Measurements from ENCODE around the gene GNG2. TPM values are rescaled to one million over a fixed set of nuclear protein-coding genes. Genes with fewer than 3 reads are reported as not detected.

GNG2 gene
- total RNA-seq, 1 experiment from 2014 or later = 7.0 TPM

DNA sequence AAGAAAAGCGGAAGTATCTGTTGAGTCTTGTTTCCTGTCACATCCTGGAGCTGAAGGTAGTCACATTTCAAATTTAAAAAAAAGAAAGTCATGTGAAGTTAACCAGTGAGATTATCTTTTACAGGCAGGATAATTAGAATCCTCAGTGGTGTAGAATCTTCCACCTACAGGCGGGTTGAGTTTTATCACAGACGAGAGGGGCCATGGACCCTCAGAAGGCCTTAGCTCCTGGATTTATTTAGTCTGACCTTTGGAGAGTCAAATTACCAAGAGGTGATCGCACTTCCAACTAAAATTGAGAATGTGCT is 13.0 kb upstream of the GNG2 start:
- Histone ChIP-seq H3K79me1 (ENCODE audit: insufficient read depth, low read depth, low read length, poor library complexity, severe bottlenecking) (no peaks in the 10 kb centered on the region), H4K5ac (ENCODE audit: insufficient read length, low read depth, low read length) (no peak overlapping the region), H3K27me3 (ENCODE audit: insufficient read depth, low read length) (no peaks in the 10 kb centered on the region), H3K56ac (ENCODE audit: insufficient read length, low read depth, low read length) (no peak overlapping the region), H2BK12ac (ENCODE audit: insufficient read length, low read depth, low read length) (no peak overlapping the region), H4K8ac (replicated peaks; ENCODE audit: insufficient read length, low read depth, low read length) (no peak overlapping the region), H3K4ac (ENCODE audit: low read depth, low read length) (no peak overlapping the region; the same call in 1 of the 2 replicates), H2BK20ac (ENCODE audit: low read depth, low read length, poor library complexity, severe bottlenecking) (no peak overlapping the region), H3K14ac (ENCODE audit: insufficient read depth, low read length) (peak overlapping the region; percentile 91; the same call in 1 of the 2 replicates), H3K9ac (ENCODE audit: extremely low read depth, insufficient read length, low read length) (no peak overlapping the region), H4K91ac (ENCODE audit: insufficient read length, low read depth, low read length) (no peak overlapping the region), H3K23ac (ENCODE audit: insufficient read length, low read depth, low read length) (no peak overlapping the region), H2AFZ (ENCODE audit: low read length) (no peak overlapping the region), H3K9me3 (ENCODE audit: control insufficient read depth, low read depth, low read length) (no peaks in the 10 kb centered on the region), H2BK5ac (ENCODE audit: insufficient read length, low read length) (no peak overlapping the region), H2BK120ac (ENCODE audit: low read depth, low read length, poor library complexity, severe bottlenecking) (no peak overlapping the region), H3T11ph (ENCODE audit: low read length) (no peak overlapping the region), H2AK5ac (ENCODE audit: insufficient read length, low read length) (no peak overlapping the region), H3K18ac (ENCODE audit: insufficient read length, low read depth, low read length) (peak overlapping the region; percentile 94), H3K79me2 (ENCODE audit: insufficient read depth, low read length) (no peaks in the 10 kb centered on the region), H3K27ac (ENCODE audit: insufficient read length, low read depth, low read length) (no peak overlapping the region), H3K4me1 (ENCODE audit: insufficient read depth, low read length) (peaks cover 5% of the 10 kb centered on the region; the same call in 1 of the 2 replicates), H2BK15ac (ENCODE audit: low read depth, low read length) (no peak overlapping the region), H4K20me1 (ENCODE audit: control insufficient read depth, insufficient read depth, insufficient read length) (no peaks in the 10 kb centered on the region), H3K23me2 (ENCODE audit: insufficient read length, low read depth, low read length, poor library complexity, severe bottlenecking) (peaks cover 3% of the 10 kb centered on the region), H3K4me2 (ENCODE audit: insufficient read depth, insufficient read length, low read length) (peak overlapping the region; percentile 36)
- Mint-ChIP-seq H3K27me3 (ENCODE audit: low read depth) (no peaks in the 10 kb centered on the region), H3K36me3 (ENCODE audit: insufficient read depth in 1 of 3, low read depth in 3 of 3) (no peaks in the 10 kb centered on the region), H3K9me3 (no peaks in the 10 kb centered on the region; a peak in 1 of 5 replicates), H3K4me3 (peak overlapping the region in 1 of 2 experiments; percentile 72; a peak in 3 of 5 replicates), H3K27ac (peak overlapping the region; percentile 88 to 90 (median 88); a peak in 4 of 7 replicates), H3K4me1 (peaks cover 24 to 26% of the 10 kb centered on the region in 2 experiments)
- TF ChIP-seq, protein P1, sequence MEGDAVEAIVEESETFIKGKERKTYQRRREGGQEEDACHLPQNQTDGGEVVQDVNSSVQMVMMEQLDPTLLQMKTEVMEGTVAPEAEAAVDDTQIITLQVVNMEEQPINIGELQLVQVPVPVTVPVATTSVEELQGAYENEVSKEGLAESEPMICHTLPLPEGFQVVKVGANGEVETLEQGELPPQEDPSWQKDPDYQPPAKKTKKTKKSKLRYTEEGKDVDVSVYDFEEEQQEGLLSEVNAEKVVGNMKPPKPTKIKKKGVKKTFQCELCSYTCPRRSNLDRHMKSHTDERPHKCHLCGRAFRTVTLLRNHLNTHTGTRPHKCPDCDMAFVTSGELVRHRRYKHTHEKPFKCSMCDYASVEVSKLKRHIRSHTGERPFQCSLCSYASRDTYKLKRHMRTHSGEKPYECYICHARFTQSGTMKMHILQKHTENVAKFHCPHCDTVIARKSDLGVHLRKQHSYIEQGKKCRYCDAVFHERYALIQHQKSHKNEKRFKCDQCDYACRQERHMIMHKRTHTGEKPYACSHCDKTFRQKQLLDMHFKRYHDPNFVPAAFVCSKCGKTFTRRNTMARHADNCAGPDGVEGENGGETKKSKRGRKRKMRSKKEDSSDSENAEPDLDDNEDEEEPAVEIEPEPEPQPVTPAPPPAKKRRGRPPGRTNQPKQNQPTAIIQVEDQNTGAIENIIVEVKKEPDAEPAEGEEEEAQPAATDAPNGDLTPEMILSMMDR (conservative IDR thresholded peaks at IDR 0.05) = no peak
- WGBS (ENCODE audit: extremely low coverage, insufficient read length, low lambda C conversion rate) = no CpG with 5 or more reads among the region's 4 CpGs
- DNase-seq = no peak
